ENCODE measurements around the gene SYCE3.

SYCE3 gene

DNA sequence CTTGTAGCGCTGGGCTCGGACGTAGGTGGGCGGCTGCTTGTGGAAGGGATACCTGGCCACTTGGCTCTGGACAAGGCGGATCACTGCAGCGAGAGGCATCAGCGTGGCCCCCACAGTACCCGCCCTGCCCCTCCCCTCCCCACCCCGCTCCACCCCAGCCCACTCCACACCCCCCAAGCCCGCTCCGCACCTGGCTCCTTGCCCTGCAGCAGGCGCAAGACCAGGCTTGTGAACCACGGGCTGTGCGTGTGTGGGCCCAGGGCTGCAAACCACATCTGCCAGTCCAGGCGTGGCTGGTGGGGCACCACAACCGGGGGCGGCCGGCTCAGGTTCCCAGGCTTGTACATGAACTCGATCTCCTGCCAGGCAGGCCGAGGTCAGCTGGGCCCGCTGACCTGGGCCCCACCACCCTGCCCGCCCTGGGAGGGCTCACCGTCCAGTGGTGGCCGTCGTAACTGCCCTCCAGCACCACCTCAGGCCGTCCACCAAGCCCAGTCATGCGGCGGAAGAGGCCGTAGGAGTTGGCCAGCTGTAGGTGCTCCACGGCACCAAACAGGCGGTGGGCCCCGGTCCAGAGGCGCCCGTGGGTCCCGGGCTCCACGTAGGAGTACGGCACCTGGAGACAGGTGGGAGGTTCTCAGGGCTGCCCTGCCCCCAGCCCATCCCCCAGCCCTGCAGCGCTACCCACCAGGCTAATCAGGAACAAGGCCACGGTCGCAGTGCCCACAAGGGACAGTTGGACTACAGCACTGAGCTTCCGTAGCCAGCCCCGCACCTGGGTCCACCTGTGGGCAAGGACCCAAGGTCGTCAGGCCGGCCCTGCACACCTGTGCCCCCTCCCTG lies 58.1 kb downstream of the SYCE3 start:
- in situ Hi-C loops (cut with MboI; ENCODE audit: low sequenced_read_pairs) = no loop called here

DNA sequence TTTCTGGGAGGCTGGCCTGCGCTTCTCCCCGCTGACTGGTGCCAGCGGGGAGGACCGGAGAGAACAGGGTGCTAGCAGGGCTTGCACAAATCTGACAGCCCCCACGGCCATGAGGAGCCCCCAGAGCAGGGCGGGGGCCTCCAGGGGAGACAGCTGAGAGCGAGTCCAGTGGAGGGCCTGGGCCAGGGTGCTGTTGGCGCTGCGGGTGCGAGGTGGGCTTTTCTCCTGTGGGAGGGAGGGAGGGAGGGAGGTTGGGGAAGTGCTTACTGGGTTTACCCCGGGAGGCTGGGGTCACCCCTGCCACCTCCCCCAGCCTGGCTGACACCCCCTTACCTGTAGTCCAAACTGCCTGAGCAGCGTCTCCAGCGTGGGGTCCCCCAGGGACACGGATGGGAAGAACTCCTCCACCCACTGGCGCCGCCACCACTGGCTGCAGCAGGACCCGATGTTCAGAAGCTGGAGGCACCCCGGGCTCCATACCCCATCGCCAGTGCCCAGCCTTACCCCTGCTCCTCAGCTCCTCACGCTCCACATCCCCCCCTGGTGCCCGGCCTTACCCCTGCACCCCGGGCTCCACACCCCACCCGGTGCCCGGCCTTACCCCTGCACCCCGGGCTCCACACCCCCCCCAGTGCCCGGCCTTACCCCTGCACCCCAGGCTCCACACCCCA lies 59.1 kb downstream of the SYCE3 start:
- in situ Hi-C loops (cut with MboI; ENCODE audit: low sequenced_read_pairs) = no loop called here

DNA sequence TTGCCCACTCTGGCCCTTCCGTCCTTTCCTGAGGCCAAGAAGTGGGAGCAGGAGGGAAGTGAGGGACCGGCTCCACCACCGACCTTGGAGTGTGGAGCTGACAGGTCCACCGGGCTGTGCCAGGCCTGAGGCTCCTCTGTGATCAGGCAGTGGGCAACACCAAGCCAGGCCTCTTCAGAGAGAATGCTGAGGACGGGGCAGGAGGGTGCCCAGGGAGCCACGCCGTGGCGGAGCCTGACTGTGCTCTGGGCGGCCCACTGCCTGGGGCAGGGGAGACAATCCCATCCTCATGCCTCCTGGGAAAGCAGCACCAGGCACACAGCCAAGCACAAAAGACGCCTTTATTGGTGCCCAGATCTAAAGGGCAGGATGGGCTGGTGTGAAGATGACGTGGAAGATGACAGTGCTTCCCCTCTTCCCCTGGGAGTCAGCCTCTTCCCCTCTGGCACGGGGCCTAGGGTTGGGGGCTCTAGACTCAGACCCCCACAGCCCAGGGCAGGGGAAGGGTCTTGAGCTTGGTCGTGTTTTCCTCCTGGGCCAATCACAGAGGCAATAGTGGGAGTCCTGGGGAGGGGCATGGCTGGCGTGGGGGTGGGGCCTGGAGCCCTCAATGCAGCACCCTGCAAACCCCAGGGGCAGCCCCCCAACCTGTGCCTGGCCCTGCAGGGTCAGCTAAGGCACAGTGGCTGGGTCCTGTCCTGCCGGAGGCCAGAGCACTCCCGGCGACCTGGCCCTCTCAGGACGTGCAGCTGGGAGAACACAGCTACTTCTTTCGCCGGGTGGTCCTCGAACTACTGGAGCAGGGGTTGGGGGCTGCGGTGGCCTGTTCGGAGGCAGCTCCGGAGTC lies 59.9 kb downstream of the SYCE3 start:
- in situ Hi-C loops (cut with MboI; ENCODE audit: low sequenced_read_pairs) = no loop called here

DNA sequence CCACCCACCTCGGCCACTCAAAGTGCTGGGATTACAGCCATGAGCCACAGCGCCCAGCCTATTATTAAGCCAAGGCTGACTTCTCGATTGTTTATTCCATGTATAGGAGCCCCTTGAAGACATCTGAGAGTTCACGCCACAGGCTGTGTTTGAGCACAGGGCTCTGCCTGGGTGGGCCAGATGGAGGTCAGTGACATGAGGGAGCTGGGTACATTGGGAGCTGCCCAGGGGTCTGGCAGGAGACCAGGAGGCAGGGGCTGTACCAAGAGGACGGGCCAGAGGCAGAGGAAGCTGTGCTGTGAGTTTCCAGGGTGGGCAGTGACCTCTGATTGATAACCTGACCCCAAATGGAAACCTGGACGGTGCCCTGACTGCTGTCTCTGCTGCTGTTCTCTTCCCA lies 60.6 kb downstream of the SYCE3 start:
- in situ Hi-C loops (cut with MboI; ENCODE audit: low sequenced_read_pairs) = no loop called here

All from HL-60/S4 treated with phorbol 12-myristate 13-acetate at 8.2 ng/mL for 4 days and 3 days (cell line).